Loucy (cell line): ENCODE measurements around the gene SPATC1L.

ENCODE experiments used
- H2AFZ ChIP-seq: fragments of 200-600 bp; sonication (generic); 2 replicates; pipeline ENCODE4 v1.6.0; 2016; ENCODE audit warnings: antibody characterized with exemption, mild to moderate bottlenecking, low read length, moderate library complexity
- H3F3A ChIP-seq: fragments of 200-600 bp; 2 replicates; pipeline ENCODE4 v1.6.0; 2016; ENCODE audit warnings: antibody characterized with exemption, low read depth, mild to moderate bottlenecking
- H3K27me3 ChIP-seq: fragments of 200-600 bp; sonication (generic); 2 replicates; pipeline ENCODE4 v1.6.1; 2014; ENCODE audit warnings: low read length, mild to moderate bottlenecking; ENCODE audit not compliant: insufficient read depth, poor library complexity, severe bottlenecking
- H3K36me3 ChIP-seq: fragments of 200-600 bp; sonication (generic); 2 replicates; pipeline ENCODE4 v1.6.1; 2016; ENCODE audit warnings: low read length; ENCODE audit not compliant: insufficient read depth
- H3K4me1 ChIP-seq: fragments of 200-600 bp; sonication (generic); 2 replicates; pipeline ENCODE4 v1.5.1; 2014; ENCODE audit warnings: low read length, mild to moderate bottlenecking; ENCODE audit not compliant: insufficient read depth, poor library complexity, severe bottlenecking
- H3K4me2 ChIP-seq: fragments of 200-600 bp; sonication (generic); 2 replicates; pipeline ENCODE4 v1.6.0; 2014; ENCODE audit warnings: antibody characterized with exemption, low read length, low read depth, mild to moderate bottlenecking; ENCODE audit not compliant: poor library complexity, severe bottlenecking
- H3K4me3 ChIP-seq: fragments of 200-600 bp; sonication (generic); 2 replicates; pipeline ENCODE4 v1.5.1; 2014; ENCODE audit warnings: low read length, mild to moderate bottlenecking, mixed read lengths; ENCODE audit not compliant: poor library complexity, severe bottlenecking
- H3K79me2 ChIP-seq: fragments of 200-600 bp; sonication (generic); 2 replicates; pipeline ENCODE4 v1.6.1; 2014; ENCODE audit warnings: low read length; ENCODE audit not compliant: insufficient read depth
- H3K9ac ChIP-seq: fragments of 200-600 bp; sonication (generic); 2 replicates; pipeline ENCODE4 v1.6.0; 2014; ENCODE audit warnings: mild to moderate bottlenecking, low read depth, low read length, moderate library complexity; ENCODE audit not compliant: poor library complexity, severe bottlenecking
- H3K9me2 ChIP-seq: fragments of 200-600 bp; sonication (generic); replicated peaks from 2 replicates; pipeline ENCODE4 v1.6.1; 2016; ENCODE audit warnings: low read depth, low read length, mixed read lengths
- H3K9me3 ChIP-seq: fragments of 200-600 bp; sonication (generic); 2 replicates; pipeline ENCODE4 v1.6.1; 2014; ENCODE audit warnings: mild to moderate bottlenecking, antibody characterized with exemption, low read length, low read depth; ENCODE audit not compliant: insufficient read depth
- H4K20me1 ChIP-seq: fragments of 200-600 bp; sonication (generic); 2 replicates; pipeline ENCODE4 v1.6.0; 2014; ENCODE audit warnings: antibody characterized with exemption, low read length, mild to moderate bottlenecking; ENCODE audit not compliant: insufficient read depth, poor library complexity, severe bottlenecking
- EZH2phosphoT487 ChIP-seq: fragments of 200-600 bp; IDR thresholded peaks from 2 replicates; pipeline ENCODE4 v1.6.1; 2018; ENCODE audit warnings: antibody characterized with exemption, mild to moderate bottlenecking, moderate library complexity, borderline replicate concordance
- TF ChIP-seq, protein P1 (sequence below): fragments of 200-600 bp; sonication (generic); conservative IDR thresholded peaks from 2 replicates; pipeline ENCODE4 v1.5.1; 2014; ENCODE audit warnings: mild to moderate bottlenecking, antibody characterized with exemption, low read length

Gene SPATC1L

GRCh38 chr21:46156378-46156645, 27.9 kb downstream of the SPATC1L start:
- Histone ChIP-seq H3F3A (no peaks in the 10 kb centered on the region), H3K79me2 (no peaks in the 10 kb centered on the region), H3K9ac (no peak overlapping the region), H3K36me3 (no peaks in the 10 kb centered on the region), H4K20me1 (no peaks in the 10 kb centered on the region), H3K4me2 (no peak overlapping the region), H3K4me1 (no peaks in the 10 kb centered on the region), H3K9me3 (no peaks in the 10 kb centered on the region), H3K27me3 (no peaks in the 10 kb centered on the region), H3K9me2 (no peaks in the 10 kb centered on the region), H3K4me3 (no peak overlapping the region), H2AFZ (no peak overlapping the region)
- TF ChIP-seq EZH2phosphoT487, result no peak
- TF ChIP-seq, protein P1, sequence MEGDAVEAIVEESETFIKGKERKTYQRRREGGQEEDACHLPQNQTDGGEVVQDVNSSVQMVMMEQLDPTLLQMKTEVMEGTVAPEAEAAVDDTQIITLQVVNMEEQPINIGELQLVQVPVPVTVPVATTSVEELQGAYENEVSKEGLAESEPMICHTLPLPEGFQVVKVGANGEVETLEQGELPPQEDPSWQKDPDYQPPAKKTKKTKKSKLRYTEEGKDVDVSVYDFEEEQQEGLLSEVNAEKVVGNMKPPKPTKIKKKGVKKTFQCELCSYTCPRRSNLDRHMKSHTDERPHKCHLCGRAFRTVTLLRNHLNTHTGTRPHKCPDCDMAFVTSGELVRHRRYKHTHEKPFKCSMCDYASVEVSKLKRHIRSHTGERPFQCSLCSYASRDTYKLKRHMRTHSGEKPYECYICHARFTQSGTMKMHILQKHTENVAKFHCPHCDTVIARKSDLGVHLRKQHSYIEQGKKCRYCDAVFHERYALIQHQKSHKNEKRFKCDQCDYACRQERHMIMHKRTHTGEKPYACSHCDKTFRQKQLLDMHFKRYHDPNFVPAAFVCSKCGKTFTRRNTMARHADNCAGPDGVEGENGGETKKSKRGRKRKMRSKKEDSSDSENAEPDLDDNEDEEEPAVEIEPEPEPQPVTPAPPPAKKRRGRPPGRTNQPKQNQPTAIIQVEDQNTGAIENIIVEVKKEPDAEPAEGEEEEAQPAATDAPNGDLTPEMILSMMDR, result no peak

GRCh38 chr21:46155514-46156377, 28.5 kb downstream of the SPATC1L start, which contains the start of gene FTCD:
Gene FTCD (minus strand): TSS chr21:46155579. CDS start chr21:46155523, 56 bp downstream.
- H3K4me1 ChIP-seq, result no peaks in the 10 kb centered on the region
- H3K4me2 ChIP-seq, result no peak within 1 kb of the TSS
- no peaks in the 10 kb centered on the region for H3K9me2 ChIP-seq
- no peaks in the 10 kb centered on the region for H3K36me3 ChIP-seq
- no peak within 1 kb of the TSS for H3K9ac ChIP-seq
- H3K9me3 ChIP-seq, result no peaks in the 10 kb centered on the region
- TF ChIP-seq EZH2phosphoT487, result no peak
- TF ChIP-seq, protein P1, result no peak
- H4K20me1 ChIP-seq, result no peaks in the 10 kb centered on the region
- H3K79me2 ChIP-seq, result no peaks in the 10 kb centered on the region
- no peak within 1 kb of the TSS for H2AFZ ChIP-seq
- H3K27me3 ChIP-seq, result no peaks in the 10 kb centered on the region
- no peaks in the 10 kb centered on the region for H3F3A ChIP-seq
- no peak within 1 kb of the TSS for H3K4me3 ChIP-seq

GRCh38 chr21:46154955-46155513, 29.2 kb downstream of the SPATC1L start:
- Histone ChIP-seq H3K9ac (no peak overlapping the region), H3K9me3 (no peaks in the 10 kb centered on the region), H3K9me2 (no peaks in the 10 kb centered on the region), H3F3A (no peaks in the 10 kb centered on the region), H3K4me1 (no peaks in the 10 kb centered on the region), H3K4me2 (no peak overlapping the region), H3K4me3 (no peak overlapping the region), H4K20me1 (no peaks in the 10 kb centered on the region), H3K36me3 (no peaks in the 10 kb centered on the region), H3K79me2 (no peaks in the 10 kb centered on the region), H3K27me3 (no peaks in the 10 kb centered on the region), H2AFZ (no peak overlapping the region)
- no peak for TF ChIP-seq EZH2phosphoT487
- TF ChIP-seq, protein P1, result no peak
